Esophagus muscularis mucosa (tissue), 4 donors: Measurements from ENCODE around the gene SCCPDH. TPM values are rescaled to one million over a fixed set of nuclear protein-coding genes. Genes with fewer than 3 reads are reported as not detected.

ENCODE experiments used
- DNase-seq: peaks from one replicate; pipeline ENCODE4 v3.0.0-alpha.2; 2017; ENCODE audit errors: extremely low spot score
- H3K27ac ChIP-seq, 4 donors: fragments of 200-600 bp; sonication (generic); replicated peaks in 1 of 4; 1 replicate in 3 of 4; 2 replicates in 1 of 4; pipeline ENCODE4 v1.5.1; 2016 to 2019; ENCODE audit warnings: mild to moderate bottlenecking in 1 of 4
- H3K27me3 ChIP-seq, 4 donors: fragments of 200-600 bp; sonication (generic); one replicate each; pipeline versions ENCODE4 v1.5.1 to v1.6.0; 2016 to 2019
- H3K36me3 ChIP-seq, 4 donors: fragments of 200-600 bp; sonication (generic); one replicate each; pipeline ENCODE4 v1.5.1; 2016 to 2019
- H3K4me1 ChIP-seq, 4 donors: fragments of 200-600 bp; sonication (generic); one replicate each; pipeline ENCODE4 v1.5.1; 2016 to 2019
- H3K4me3 ChIP-seq, 4 donors: fragments of 200-600 bp; sonication (generic); 1 replicate in 2 of 4; 2 replicates in 2 of 4; pipeline ENCODE4 v1.5.1; 2016 to 2019; ENCODE audit warnings: mild to moderate bottlenecking in 4 of 4, moderate library complexity in 1 of 4
- H3K9me3 ChIP-seq, 4 donors: fragments of 200-600 bp; sonication (generic); 1 replicate in 3 of 4; 2 replicates in 1 of 4; pipeline ENCODE4 v1.5.1; 2016 to 2019
- EP300 ChIP-seq: sonication (generic); formaldehyde crosslinking; IDR thresholded peaks from one replicate; pipeline ENCODE4 v1.6.1; 2017; ENCODE audit warnings: antibody characterized with exemption
- POLR2A ChIP-seq: fragments of 450-650 bp; IDR thresholded peaks from one replicate; pipeline ENCODE4 v1.6.1; 2017; ENCODE audit warnings: antibody characterized with exemption, moderate library complexity, mild to moderate bottlenecking, low read depth
- POLR2AphosphoS5 ChIP-seq, 2 donors: sonication (generic); formaldehyde crosslinking; IDR thresholded peaks; one replicate each; pipeline ENCODE4 v1.6.1; 2017; ENCODE audit warnings: antibody characterized with exemption in 2 of 2
- WGBS: methylation state at CpG from one replicate; pipeline ENCODE4 v1.1.5; 2018; 5-methylcytosine and 5-hydroxymethylcytosine counted together
- intact Hi-C: fragments of 100-400 bp; cut with DNase I; formaldehyde crosslinking; loops from one replicate; pipeline ENCODE4 v1.15.1; 2023
- total RNA-seq, 4 donors: library from RNA; depleted of rRNA; stranded (reverse); fragments of >200 nt; gene quantifications; one replicate each; pipeline versions ENCODE4 v1.1.0 to v1.2.1, GENCODE V29; 2016
- TF ChIP-seq, protein P1 (sequence below), 3 experiments: fragments of 200-600 bp in 2 of 3; fragments of 450-650 bp in 1 of 3; sonication (generic) in 2 of 3; IDR thresholded peaks; one replicate each; pipeline ENCODE4 v1.5.1; 2017 to 2019; ENCODE audit warnings: antibody characterized with exemption in 3 of 3, mild to moderate bottlenecking in 2 of 3, moderate library complexity in 1 of 3

Gene SCCPDH
- total RNA-seq, 4 donors from 2014 or later = 19.4 to 25.5 (median 23.8) TPM

DNA sequence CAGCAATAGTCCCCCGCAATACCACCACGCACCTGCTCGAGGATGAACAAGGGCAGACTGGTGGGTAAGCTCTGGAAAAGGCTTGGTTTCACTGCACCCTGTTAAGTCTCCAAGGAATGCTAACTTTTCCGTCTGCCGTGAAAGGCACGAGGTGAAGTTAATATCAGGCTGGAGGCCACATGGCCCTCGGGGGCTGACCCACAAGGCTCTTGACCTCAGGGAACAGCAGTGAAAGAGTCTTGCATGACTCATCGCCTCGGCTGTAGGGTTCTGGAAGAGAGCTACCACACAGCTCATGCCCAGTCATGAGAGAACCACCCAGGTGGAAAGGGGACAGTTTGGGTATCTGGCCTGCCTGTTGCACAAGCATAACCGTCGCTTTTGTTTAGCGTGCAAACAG is 24.7 kb downstream of the SCCPDH start:
- DNase-seq = no peak
- no peaks in the 10 kb centered on the region for H3K9me3 ChIP-seq
- 86% methylated on average over 12 of the region's 12 CpGs for WGBS
- no peak overlapping the region for H3K27ac ChIP-seq
- intact Hi-C loops = no loop called here
- peaks cover 0 to 5% (median 2%) of the 10 kb centered on the region in 4 donors for H3K4me1 ChIP-seq
- H3K4me3 ChIP-seq = no peak overlapping the region
- TF ChIP-seq, protein P1, sequence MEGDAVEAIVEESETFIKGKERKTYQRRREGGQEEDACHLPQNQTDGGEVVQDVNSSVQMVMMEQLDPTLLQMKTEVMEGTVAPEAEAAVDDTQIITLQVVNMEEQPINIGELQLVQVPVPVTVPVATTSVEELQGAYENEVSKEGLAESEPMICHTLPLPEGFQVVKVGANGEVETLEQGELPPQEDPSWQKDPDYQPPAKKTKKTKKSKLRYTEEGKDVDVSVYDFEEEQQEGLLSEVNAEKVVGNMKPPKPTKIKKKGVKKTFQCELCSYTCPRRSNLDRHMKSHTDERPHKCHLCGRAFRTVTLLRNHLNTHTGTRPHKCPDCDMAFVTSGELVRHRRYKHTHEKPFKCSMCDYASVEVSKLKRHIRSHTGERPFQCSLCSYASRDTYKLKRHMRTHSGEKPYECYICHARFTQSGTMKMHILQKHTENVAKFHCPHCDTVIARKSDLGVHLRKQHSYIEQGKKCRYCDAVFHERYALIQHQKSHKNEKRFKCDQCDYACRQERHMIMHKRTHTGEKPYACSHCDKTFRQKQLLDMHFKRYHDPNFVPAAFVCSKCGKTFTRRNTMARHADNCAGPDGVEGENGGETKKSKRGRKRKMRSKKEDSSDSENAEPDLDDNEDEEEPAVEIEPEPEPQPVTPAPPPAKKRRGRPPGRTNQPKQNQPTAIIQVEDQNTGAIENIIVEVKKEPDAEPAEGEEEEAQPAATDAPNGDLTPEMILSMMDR (IDR thresholded peaks at IDR 0.05) = no peak
- no peak for TF ChIP-seq EP300
- TF ChIP-seq POLR2AphosphoS5 (IDR thresholded peaks at IDR 0.05) = no peak
- no peak for TF ChIP-seq POLR2A
- H3K36me3 ChIP-seq = peaks cover 0 to 36% (median 20%) of the 10 kb centered on the region in 4 donors
- no peaks in the 10 kb centered on the region for H3K27me3 ChIP-seq

DNA sequence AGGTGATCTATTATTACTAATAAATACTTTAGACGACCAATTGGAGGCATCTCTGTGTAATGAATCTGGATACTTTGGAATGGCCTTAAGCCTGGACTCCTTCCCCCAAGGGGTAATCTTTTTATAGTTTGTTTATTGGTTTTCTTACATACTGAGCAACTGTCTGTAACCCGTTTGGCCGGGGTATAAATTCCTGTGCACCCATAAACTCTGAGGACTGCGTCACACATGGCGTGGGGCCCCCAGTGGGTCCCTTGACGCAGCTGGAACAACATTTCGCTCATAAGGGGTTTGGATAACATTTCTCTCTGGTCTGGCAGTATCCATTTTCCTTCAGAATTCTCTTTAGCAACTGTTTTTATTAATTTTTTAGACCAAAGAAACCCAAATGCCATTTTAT is 26.5 kb downstream of the SCCPDH start:
- Histone ChIP-seq H3K9me3 (no peaks in the 10 kb centered on the region), H3K4me1 (peaks cover 0 to 7% (median 3%) of the 10 kb centered on the region in 4 donors), H3K27ac (no peak overlapping the region), H3K4me3 (no peak overlapping the region), H3K27me3 (no peaks in the 10 kb centered on the region), H3K36me3 (peaks cover 0 to 25% (median 8%) of the 10 kb centered on the region in 4 donors)
- no peak for DNase-seq
- 80% methylated on average over 7 of the region's 7 CpGs for WGBS
- TF ChIP-seq POLR2AphosphoS5 (IDR thresholded peaks at IDR 0.05) (no peak), EP300 (no peak), POLR2A (no peak)
- TF ChIP-seq, protein P1 (IDR thresholded peaks at IDR 0.05) = no peak
- intact Hi-C loops = loop anchor here (10.0 kb wide), 2 partner anchors 186 to 256 kb away; partner anchors contain the start of genes CNST and TFB2M

DNA sequence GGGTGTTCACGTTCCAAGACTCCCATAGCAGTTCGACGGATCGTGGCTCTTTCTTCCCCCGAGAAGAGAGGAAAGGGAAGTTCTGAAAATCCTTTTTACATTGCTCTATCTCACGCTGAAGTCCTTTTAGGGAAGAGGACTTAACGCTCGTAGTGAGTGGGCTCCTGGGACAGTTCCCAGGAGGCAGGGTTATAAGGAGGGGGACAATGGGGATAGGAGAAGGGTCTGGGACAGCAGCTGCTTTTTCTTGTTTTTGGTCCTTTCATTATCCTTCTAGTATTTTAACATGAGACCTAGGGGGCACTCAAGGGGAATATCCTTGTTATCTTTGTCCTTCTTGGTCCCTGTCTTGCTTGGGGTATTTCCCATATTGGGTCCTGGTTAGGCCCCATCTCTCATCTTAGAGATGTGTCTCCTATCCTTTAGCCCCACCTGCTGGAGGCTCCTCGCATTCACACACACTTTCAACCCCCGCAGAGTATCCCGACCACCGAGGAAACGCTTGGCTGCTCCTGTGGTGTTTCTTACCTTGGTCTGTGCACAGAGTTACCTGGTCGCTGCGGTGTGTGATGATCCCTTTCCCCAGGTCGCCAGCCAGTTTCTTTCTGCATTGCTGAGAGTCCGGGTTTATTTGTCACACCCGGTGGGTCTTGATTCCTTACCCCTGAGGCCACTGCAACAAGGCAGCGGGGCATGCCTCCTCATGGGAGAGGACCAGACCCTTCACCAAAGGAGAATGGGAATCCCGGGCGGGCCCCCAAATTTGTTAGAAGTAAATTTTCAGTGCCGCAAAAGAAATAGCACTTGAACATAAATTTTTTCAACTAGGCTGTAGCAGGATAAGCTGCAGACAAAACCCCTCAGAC is 29.7 kb downstream of the SCCPDH start:
- WGBS = 61% methylated on average over 21 of the region's 22 CpGs
- no peaks in the 10 kb centered on the region for H3K9me3 ChIP-seq
- no peak for TF ChIP-seq POLR2A
- no peak for TF ChIP-seq EP300
- no peak for TF ChIP-seq POLR2AphosphoS5 (IDR thresholded peaks at IDR 0.05)
- TF ChIP-seq, protein P1 (IDR thresholded peaks at IDR 0.05) = peak; percentile 60 to 83 (median 64)
- no peak overlapping the region for H3K4me3 ChIP-seq
- peaks cover 0 to 19% (median 5%) of the 10 kb centered on the region in 4 donors for H3K36me3 ChIP-seq
- intact Hi-C loops = loop anchor here (10.0 kb wide), 2 partner anchors 189 to 259 kb away; partner anchors contain the start of genes CNST and TFB2M
- peaks cover 0 to 7% (median 3%) of the 10 kb centered on the region in 4 donors for H3K4me1 ChIP-seq
- no peaks in the 10 kb centered on the region for H3K27me3 ChIP-seq
- H3K27ac ChIP-seq = no peak overlapping the region
- DNase-seq = no peak

DNA sequence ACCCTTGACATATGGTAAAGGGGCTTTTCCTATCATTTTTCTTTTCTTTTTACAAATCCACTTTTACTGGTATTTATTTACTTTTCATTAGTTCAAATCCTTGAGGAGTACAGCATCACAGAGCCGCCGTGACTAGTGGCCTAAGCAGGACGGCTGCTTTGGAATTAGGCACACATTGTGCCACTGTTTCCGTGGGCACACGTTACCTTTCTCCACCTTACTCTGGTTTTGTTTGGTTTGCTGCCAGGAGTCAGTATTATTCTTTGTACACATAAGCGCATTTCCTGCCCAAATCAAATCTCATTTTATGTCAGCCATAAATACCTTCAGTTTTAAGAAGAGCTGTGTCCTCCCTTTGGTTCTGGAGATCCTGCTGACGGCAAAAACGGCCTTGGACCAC is 31.2 kb downstream of the SCCPDH start:
- H3K27ac ChIP-seq = no peak overlapping the region
- H3K4me3 ChIP-seq = no peak overlapping the region
- WGBS = 91% methylated on average over 8 of the region's 8 CpGs
- no peaks in the 10 kb centered on the region for H3K27me3 ChIP-seq
- H3K4me1 ChIP-seq = peaks cover 0 to 7% (median 3%) of the 10 kb centered on the region in 4 donors
- DNase-seq = no peak
- no peaks in the 10 kb centered on the region for H3K9me3 ChIP-seq
- no peak for TF ChIP-seq POLR2A
- TF ChIP-seq POLR2AphosphoS5 (IDR thresholded peaks at IDR 0.05) = no peak
- TF ChIP-seq, protein P1 (IDR thresholded peaks at IDR 0.05) = no peak
- TF ChIP-seq EP300 = no peak
- intact Hi-C loops = loop anchor here (10.0 kb wide), 2 partner anchors 191 to 261 kb away; partner anchors contain the start of genes CNST and TFB2M
- peaks cover 0 to 29% (median 13%) of the 10 kb centered on the region in 4 donors for H3K36me3 ChIP-seq
